Activated effector memory CD4-positive, alpha-beta T cell treated with anti-CD3 and anti-CD28 coated beads, Interleukin-2, amount 50 U/mL, for 16 hours (primary cell): Measurements from ENCODE around the gene MIS12.

Experiments
- DNase-seq: peaks from one replicate; pipeline ENCODE4 v3.0.0-alpha.2; 2020

Gene MIS12

GRCh38 chr17:5536866-5537650 is 50.7 kb downstream of the MIS12 start:
- peak; percentile 37 for DNase-seq

- no peak for DNase-seq
These were observed 52.9 kb downstream of the MIS12 start for GRCh38 chr17:5539286-5539685.

GRCh38 chr17:5540321-5540720 is 54.0 kb downstream of the MIS12 start:
- DNase-seq: no peak
